ACHN (cell line): Measurements from ENCODE around the gene OXLD1.

Source experiments
- DNase-seq: peaks from one replicate; pipeline ENCODE4 v3.0.0-alpha.2; 2015
- in situ Hi-C: cut with HindIII; loops from 2 replicates; pipeline ENCODE4 v1.10.0; 2017; ENCODE audit warnings: low sequenced_read_pairs, low pct_ligation_motif_present, low pct_unique_long_range_greater_than_20kb

The OXLD1 gene

GRCh38 chr17:81666342-81667191 is at the start of gene OXLD1, which contains the start of gene CCDC137:
Gene OXLD1, minus strand, starts transcription at chr17:81666605. Its CDS starts 28 bp downstream, at chr17:81666577.
Gene CCDC137, plus strand, starts transcription at chr17:81666737. Its CDS starts 30 bp downstream, at chr17:81666767.
- in situ Hi-C loops, result no loop called here
- DNase-seq, result peak; percentile 98

- no peak for DNase-seq
- in situ Hi-C loops, result no loop called here
Observed at GRCh38 chr17:81715107-81715871, 48.9 kb upstream of the OXLD1 start.

- in situ Hi-C loops, result no loop called here
- no peak for DNase-seq
Observed at GRCh38 chr17:81714412-81715106, 48.2 kb upstream of the OXLD1 start.

GRCh38 chr17:81713556-81714411 is 47.4 kb upstream of the OXLD1 start:
- in situ Hi-C loops, result no loop called here
- no peak for DNase-seq

GRCh38 chr17:81713004-81713555 is 46.7 kb upstream of the OXLD1 start:
- DNase-seq, result no peak
- in situ Hi-C loops, result no loop called here

GRCh38 chr17:81712468-81713003 is 46.1 kb upstream of the OXLD1 start:
- in situ Hi-C loops, result no loop called here
- peak; percentile 53 for DNase-seq

- peak; percentile 85 for DNase-seq
- in situ Hi-C loops, result no loop called here
Observed at GRCh38 chr17:81711814-81712467, 45.5 kb upstream of the OXLD1 start, which contains the start of gene SLC25A10. Gene SLC25A10, plus strand, starts transcription at chr17:81712284. Its CDS starts 143 bp downstream, at chr17:81712427.

- in situ Hi-C loops, result no loop called here
- no peak for DNase-seq
Observed at GRCh38 chr17:81710514-81711308, 44.3 kb upstream of the OXLD1 start.

GRCh38 chr17:81708739-81709185 is 42.4 kb upstream of the OXLD1 start:
- in situ Hi-C loops, result no loop called here
- no peak for DNase-seq

- DNase-seq, result no peak
- in situ Hi-C loops, result no loop called here
Observed at GRCh38 chr17:81707725-81708646, 41.6 kb upstream of the OXLD1 start.

- no peak for DNase-seq
- in situ Hi-C loops, result no loop called here
Observed at GRCh38 chr17:81706757-81707624, 40.6 kb upstream of the OXLD1 start.

- in situ Hi-C loops, result no loop called here
- DNase-seq, result no peak
Observed at GRCh38 chr17:81706232-81706611, 39.8 kb upstream of the OXLD1 start.

- no peak for DNase-seq
- in situ Hi-C loops, result no loop called here
Observed at GRCh38 chr17:81705518-81706231, 39.3 kb upstream of the OXLD1 start.
